ENCODE measurements around the gene MYOC. TPM values are rescaled to one million over a fixed set of nuclear protein-coding genes. Genes with fewer than 3 reads are reported as not detected.

MYOC gene
- total and polyA plus RNA-seq, 2 donors (not counting 3 experiments of a cell fraction or from before 2014, with no cell fraction given): not detected

DNA sequence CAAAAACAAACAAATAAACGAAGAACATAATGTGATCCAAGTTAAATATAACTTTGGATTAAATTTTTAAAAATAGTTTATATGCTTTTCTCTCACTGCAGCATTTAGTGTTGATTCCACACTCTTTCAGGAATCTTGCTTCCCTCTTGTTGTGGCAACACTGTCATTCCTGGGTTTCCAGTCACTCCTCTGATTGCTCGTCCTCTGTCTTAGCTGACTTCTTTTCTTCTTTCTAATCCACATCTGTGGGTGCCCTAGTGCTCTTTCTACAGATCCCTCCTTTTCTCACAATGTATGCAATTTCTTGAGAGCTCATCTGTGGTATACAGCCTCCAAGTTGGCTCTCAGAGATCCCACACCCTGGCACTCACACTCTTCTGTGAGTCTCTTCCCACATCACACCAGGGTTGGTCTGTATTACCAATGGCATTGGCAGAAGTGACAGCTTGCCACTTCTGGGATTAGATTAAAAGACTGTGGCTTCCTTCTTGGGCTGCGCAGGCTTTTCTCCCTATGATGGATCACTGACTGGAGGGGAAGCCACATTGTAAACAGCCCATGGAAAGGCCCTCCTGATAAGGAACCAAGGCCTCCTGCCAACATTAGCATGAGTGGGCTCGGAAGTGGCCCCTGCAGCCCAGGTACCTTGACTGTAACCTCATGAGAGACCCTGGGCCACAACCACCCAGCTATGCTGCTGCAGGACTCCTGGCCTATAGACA, 11.5 kb upstream of the MYOC start:
- H3K9ac ChIP-seq (replicated peaks; ENCODE audit: extremely low read depth, insufficient read depth, low read length): no peak overlapping the region
- intact Hi-C loops (cut with micrococcal nuclease): no loop called here
- H2AFZ ChIP-seq (ENCODE audit: low read depth, low read length): no peak overlapping the region
- peaks cover 0 to 1% of the 10 kb centered on the region in 2 experiments for H3K27me3 ChIP-seq (ENCODE audit: control insufficient read depth in 2 of 2, insufficient read depth in 2 of 2, low read length in 2 of 2)
- no peaks in the 10 kb centered on the region for H3K79me2 ChIP-seq (ENCODE audit: control insufficient read depth, insufficient read depth, low read length)
- H3K4me2 ChIP-seq (ENCODE audit: insufficient read depth, low read length): no peak overlapping the region
- TF ChIP-seq FOS (IDR thresholded peaks at IDR 0.05; ENCODE audit: borderline replicate concordance, insufficient read depth, low read length): no peak
- TF ChIP-seq JUN (IDR thresholded peaks at IDR 0.05; ENCODE audit: borderline replicate concordance, insufficient read depth, insufficient read length, low read depth): no peak
- TF ChIP-seq POLR2AphosphoS5 (IDR thresholded peaks at IDR 0.05; ENCODE audit: insufficient read depth, low read depth, low read length): no peak
- TF ChIP-seq POLR2A (IDR thresholded peaks at IDR 0.05; ENCODE audit: low read depth, low read length): no peak
- TF ChIP-seq EZH2 (IDR thresholded peaks at IDR 0.05; ENCODE audit: borderline replicate concordance, low read depth, low read length, severe bottlenecking): no peak
- TF ChIP-seq, protein P1, sequence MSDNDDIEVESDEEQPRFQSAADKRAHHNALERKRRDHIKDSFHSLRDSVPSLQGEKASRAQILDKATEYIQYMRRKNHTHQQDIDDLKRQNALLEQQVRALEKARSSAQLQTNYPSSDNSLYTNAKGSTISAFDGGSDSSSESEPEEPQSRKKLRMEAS (IDR thresholded peaks at IDR 0.05; ENCODE audit: insufficient read depth, insufficient read length): no peak
- no peak for TF ChIP-seq GATA2 (IDR thresholded peaks at IDR 0.05; ENCODE audit: insufficient read depth, insufficient read length, low read depth, low read length)
- TF ChIP-seq MYC (IDR thresholded peaks at IDR 0.05; ENCODE audit: low read depth, low read length): no peak
- TF ChIP-seq, protein P2, sequence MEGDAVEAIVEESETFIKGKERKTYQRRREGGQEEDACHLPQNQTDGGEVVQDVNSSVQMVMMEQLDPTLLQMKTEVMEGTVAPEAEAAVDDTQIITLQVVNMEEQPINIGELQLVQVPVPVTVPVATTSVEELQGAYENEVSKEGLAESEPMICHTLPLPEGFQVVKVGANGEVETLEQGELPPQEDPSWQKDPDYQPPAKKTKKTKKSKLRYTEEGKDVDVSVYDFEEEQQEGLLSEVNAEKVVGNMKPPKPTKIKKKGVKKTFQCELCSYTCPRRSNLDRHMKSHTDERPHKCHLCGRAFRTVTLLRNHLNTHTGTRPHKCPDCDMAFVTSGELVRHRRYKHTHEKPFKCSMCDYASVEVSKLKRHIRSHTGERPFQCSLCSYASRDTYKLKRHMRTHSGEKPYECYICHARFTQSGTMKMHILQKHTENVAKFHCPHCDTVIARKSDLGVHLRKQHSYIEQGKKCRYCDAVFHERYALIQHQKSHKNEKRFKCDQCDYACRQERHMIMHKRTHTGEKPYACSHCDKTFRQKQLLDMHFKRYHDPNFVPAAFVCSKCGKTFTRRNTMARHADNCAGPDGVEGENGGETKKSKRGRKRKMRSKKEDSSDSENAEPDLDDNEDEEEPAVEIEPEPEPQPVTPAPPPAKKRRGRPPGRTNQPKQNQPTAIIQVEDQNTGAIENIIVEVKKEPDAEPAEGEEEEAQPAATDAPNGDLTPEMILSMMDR (IDR thresholded peaks at IDR 0.05; ENCODE audit: extremely low read depth in 1 of 2, insufficient read depth in 1 of 2, low read depth in 1 of 2, low read length in 2 of 2): no peak
- no peaks in the 10 kb centered on the region for H3K4me1 ChIP-seq (ENCODE audit: control insufficient read depth, extremely low read depth, insufficient read depth, low read length)
- FAIRE-seq: no peak
- H3K9me3 ChIP-seq (replicated peaks; ENCODE audit: control insufficient read depth, insufficient read depth, low read length): no peaks in the 10 kb centered on the region
- H4K20me1 ChIP-seq (replicated peaks; ENCODE audit: control insufficient read depth, extremely low read depth, insufficient read depth, low read length): no peaks in the 10 kb centered on the region
- no peaks in the 10 kb centered on the region for H3K9me1 ChIP-seq (replicated peaks; ENCODE audit: control insufficient read depth, extremely low read depth, insufficient read depth, low read length)
- ChIA-PET POLR2A (no interaction called here), CTCF (interaction anchor here (0.9 to 1.0 kb wide), 3 partner anchors 9 to 338 kb away, joined by 3 to 4 read pairs (median 3); no protein-coding TSS in a partner anchor)
- H3K4me3 ChIP-seq (replicated peaks in 1 of 3; ENCODE audit: insufficient read depth in 1 of 3, low read depth in 1 of 3, low read length in 3 of 3): no peak overlapping the region
- dilution Hi-C loops (cut with MboI; ENCODE audit: extremely low pct_ligation_motif_present, low sequenced_read_pairs): no loop called here
- DNase-seq (ENCODE audit: low read depth, low spot score): no peak
- no TSS peak for BruUV-seq (replicated peaks)
- H3K36me3 ChIP-seq (ENCODE audit: control insufficient read depth in 2 of 2, extremely low read depth in 1 of 2, insufficient read depth in 2 of 2, low read length in 2 of 2): no peaks in the 10 kb centered on the region
- H3K27ac ChIP-seq (ENCODE audit: insufficient read depth, low read depth, low read length): no peak overlapping the region
